Suppressor macrophage treated with lipopolysaccharide for 4 hours (primary cell): ENCODE results near the gene YIF1B.
"Not testable (repeated sequence)": the region's sequence is repeated elsewhere in the genome, so short reads cannot be mapped to it uniquely, and the experiment has no call there.

Source experiments
- DNase-seq: peaks from one replicate; pipeline ENCODE4 v3.0.0-alpha.2; 2020

Gene YIF1B

DNA sequence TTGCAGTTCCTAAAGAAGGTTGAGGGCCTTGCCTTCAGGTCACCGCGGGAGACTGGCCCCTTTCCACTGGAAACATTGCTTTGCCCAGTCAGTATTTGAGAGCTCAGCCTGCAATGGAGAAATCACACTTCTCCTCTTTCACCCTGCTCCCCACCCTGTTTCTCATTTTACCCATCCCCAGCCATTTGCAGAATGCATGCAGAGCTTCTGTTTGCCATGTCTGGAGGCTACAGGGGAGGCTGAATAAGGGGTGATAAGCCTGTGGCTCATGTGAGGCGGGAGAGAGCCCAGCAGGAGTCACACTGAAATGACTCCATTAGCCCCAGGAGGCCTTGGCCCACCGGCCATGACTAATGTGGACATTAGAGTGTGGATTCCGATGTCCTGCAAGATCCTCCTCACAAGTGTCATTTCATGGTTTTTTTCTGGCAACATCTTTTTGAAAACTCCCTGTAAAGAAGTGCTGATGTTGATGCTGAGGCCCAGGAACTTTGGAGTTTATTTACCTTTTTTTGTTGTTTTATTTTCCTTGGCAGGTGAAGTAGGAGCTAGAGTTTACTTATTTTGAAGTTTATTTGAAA is 45.1 kb downstream of the YIF1B start:
- DNase-seq, result no peak

DNA sequence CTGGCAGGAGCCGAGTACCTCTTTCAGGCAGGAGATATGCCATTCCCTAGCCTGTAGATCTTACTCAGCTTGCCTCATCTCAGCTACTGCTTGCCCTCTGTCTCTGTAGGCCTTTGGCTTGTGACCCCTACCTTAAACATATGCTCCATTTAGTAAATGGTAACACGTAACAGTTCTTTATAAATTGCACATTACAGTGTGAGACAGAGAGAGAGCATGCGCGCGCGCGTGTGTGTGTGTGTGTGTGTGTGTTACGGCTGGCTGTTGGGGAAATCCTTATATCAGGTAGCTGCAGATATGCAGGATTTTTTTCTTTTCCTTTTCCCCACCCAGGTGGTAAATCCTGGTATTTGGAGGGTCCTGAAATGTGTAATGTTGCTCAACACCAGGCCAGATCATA is 47.2 kb downstream of the YIF1B start:
- no peak for DNase-seq

DNA sequence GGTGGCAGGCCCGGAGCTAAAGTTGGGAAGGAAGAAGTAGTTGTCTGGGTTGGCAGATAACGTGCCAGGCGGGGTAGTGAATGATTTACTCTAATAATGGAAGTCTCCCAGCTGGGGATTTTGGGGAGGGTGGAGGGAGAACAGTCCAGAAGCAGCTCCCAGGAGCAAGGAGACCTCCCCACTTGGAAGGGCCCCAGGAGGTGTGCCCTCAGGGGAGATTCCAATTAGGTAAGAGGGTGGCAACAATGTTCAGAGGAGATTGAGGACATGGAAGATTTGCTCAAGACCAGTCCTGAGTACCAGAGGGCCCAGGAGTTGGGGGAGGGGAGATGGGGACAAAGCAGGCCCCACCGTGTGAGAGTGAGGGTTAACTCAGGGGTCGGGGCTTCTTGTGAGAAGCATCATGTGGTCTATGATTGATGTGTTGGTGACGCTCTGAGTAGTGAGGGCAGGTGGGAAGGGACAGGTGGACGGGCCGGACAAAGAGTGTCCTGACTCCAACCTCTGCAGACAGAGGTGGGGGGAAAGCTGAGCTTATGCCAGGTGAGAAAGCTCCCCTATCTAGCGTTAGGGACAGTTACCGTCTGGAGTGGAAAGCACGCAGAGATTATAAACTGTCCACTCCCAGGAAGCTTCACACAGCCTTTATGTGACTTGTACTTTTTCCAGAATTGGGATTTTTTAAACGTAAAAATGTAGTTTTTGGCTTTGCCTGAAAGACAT is 47.8 kb downstream of the YIF1B start:
- no peak for DNase-seq

DNA sequence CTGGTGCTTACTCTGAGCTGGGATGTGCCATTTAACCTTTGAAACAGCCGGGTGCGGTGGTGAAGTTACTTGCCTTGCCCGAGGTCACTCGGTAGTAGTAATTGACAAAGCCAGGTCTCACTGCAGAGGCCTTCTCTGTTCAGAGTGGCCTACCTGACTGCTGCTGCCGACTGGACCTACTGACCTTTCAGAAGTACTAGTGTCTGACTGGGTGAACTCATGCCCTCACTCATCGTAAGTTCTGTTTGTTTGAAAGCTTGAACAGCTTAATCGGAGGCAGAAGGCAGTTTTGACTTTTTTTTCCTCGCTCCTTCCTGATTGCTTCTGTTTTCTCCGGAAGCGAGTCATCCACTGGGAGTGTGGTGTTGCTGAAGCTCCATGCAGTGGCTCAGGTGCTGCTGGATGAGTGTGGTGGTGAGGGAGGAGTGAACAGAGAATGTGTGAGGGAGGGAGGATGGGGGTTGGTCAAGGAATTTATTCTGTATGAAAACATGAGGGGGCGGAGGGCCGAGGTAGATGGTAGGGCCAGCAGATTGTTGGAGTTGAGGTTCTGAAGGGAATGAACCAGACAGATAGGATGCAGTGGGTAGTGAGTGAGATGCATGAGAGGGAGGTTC is 48.7 kb downstream of the YIF1B start:
- no peak for DNase-seq

DNA sequence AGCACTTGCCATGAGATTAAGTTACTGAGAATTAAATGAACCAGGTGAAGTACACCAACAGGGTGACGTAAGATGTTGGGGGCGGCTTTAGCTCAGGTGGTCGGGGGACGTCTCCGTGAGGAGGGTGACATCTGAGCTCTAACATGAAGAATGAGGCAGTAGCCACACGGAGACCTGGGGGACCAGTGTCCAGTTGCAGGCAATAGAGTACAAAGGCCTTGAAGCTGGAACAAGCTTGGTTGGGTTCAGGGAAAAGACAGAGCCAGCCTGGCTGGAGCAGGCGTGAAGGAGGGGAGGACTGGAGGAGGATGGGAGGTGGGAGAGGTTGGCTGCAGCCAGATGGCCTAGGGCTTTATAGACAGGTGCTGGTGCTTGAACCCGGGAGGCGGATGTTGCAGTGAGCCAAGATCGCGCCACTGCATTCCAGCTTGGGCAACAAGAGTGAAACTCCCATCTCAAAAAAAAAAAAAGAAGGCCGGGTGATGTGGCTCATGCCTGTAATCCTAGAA is 49.8 kb downstream of the YIF1B start:
- DNase-seq, result no peak

DNA sequence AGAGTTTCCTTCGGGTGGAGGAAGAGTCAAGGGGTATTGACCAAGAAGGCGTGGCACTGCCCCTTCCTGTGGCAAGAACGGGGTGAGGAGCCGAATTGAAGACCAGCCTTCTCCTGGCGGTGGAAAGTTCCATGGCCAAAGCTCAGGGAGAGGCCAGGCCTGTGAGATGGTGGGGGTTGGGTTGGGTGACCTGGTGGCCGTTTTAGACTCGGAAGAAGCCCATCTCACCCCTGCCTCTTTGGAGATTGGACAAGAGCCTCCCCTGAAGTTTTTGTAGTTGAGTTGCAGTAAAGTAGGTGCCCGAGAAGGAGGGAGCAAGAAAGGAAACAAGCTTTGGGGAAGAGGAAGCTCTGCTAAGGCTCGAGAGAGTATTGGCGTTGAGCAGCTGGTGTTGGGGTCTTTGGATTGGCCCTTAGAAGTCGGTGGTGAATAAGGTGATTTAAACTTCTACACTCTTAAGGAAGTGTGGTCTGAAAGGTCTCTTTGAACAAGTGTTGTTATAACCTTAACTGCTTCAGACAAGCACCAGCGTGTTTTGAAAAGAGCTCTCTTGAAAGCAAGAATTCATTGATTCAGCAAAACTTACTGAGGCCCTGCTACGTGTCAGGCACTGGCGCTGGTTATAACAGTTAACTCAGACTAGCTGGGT is 50.4 kb downstream of the YIF1B start:
- DNase-seq, result no peak

DNA sequence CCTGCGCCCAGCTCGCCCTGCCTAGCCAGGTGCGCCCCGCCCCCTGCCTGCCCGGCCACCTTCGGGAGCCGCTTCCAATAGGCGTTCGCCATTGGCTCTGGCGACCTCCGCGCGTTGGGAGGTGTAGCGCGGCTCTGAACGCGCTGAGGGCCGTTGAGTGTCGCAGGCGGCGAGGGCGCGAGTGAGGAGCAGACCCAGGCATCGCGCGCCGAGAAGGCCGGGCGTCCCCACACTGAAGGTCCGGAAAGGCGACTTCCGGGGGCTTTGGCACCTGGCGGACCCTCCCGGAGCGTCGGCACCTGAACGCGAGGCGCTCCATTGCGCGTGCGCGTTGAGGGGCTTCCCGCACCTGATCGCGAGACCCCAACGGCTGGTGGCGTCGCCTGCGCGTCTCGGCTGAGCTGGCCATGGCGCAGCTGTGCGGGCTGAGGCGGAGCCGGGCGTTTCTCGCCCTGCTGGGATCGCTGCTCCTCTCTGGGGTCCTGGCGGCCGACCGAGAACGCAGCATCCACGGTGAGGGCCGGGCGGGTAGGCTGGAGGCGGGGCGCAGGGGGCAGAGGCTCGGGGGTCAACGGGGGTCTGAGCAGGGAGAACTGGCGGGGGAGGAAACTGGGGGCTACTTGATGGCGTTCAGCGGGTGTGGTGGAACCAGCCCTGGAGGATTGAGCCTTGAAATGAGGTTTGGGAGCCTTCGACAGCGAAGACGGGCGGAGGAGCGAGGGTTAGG is 51.1 kb downstream of the YIF1B start, which contains the start of gene SPINT2:
TSS of gene SPINT2 (plus strand) at position 88 of the 727 bp plus-strand sequence. CDS start at position 408, 320 bp downstream.
- peak; percentile 13 for DNase-seq

DNA sequence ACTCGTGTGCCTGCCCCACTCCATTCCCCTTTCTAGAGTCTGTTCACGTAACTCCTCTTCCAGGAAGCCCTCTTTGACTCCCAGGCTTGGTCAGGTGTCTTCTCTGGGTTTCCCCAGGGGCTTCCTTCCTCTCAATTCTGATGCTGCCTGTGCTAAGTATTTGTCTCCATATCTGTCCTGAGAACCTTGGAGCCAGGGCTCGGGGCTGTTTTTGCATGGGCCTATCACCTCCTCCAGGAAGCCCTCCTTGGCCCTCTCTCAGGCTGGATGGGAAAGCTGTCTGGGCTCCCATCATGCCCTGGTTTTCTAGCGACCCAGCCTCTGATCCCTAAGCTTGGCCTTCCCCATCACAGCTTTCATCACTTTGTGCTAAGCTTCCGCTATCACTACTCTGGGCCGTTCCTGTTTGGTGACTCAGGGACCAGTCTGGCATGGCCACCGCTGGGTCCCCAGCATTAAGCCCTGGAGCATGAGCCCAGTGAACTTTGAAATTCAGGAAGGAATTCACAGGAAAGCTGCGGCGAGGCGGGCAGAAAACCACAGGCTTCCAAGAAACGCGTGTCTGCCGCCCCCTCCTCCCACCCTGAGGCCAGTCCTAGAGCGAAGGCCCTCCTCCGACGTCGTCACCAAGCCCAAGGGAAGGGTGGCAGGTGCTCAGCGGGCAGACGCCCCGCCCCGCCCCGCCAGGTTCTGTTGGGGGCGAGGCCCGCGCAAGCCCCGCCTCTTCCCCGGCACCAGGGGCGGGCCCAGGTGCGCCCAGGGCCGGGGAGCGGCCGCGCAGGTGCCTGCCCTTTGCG is 51.9 kb downstream of the YIF1B start:
- peak; percentile 85 for DNase-seq

DNA sequence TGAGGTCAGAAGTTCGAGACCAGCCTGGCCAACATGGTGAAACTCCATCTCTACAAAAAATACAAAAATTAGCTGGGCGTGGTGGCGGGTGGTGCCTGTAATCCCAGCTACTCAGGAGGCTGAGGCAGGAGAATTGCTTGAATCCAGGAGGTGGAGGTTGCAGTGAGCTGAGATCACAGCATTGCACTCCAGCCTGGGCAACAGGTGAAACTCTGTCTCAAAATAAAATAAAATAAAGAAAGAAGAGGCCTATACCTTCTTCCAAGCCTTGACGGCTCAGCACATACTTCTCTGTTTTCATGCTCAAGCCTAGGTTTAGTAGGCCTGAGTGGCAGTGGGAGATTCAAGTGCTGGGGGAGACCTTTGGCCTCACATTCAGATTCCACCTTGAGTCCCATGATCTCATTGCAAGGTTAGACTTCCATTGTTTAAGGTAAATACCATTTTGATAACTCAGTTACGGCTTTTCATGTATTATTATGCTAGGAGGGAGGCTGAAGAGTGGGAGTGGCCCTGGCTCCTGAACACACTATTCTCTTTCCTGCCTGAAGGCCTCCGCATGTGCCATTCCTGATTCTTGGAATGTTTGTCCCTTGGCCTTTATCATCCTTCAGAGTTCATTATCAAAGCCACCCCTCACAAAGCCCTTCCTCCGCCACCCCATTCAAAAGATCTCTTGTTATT is 53.0 kb downstream of the YIF1B start:
- DNase-seq, result no peak

DNA sequence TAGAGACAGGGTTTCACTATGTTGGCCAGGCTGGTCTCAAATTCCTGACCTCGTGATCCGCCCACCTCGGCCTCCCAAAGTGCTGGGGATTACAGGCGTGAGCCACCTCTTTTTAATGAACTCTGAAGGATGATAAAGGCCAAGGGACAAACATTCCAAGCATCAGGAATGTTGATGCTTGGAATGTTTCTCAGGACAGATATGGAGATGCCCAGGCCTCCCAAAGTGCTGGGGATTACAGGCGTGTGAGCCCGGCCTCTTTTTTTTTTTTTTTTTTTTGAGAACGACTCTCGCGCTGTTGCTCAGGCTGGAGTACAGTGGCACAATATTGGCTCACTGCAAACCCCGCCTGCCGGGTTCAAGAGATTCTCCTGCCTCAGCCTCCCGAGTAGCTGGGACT is 53.8 kb downstream of the YIF1B start:
- not testable (repeated sequence) for DNase-seq

DNA sequence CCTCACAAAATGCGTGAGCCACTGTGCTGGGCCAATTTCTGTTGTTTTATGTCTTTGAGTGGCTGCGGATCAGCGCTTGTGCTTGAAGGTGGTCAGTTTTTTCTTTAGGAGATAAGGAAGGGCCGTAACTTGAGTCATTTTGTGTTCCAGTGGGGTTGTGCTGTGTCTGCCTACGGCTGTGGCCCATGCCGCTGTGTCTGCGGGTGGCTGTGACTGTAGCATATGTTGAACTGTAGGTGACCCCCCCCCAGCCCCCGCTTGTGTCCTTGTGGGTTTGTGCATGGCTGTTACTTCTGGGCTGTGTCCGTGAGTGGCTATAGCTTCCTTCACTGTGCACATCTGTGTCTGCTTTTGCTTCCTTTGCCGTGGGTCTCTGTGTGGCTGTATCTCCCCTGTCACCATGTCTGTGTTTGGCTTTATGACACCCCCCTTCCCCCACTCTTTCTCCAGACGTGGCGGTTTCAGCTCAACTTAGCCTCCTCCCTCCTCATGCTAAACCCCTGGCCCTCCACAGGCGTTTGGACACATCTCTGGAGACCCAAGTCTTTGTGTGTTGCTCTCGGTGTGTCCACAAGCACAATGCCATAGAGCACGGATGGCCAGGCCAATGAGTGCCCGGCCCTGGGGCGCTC is 60.2 kb downstream of the YIF1B start:
- DNase-seq, result no peak

DNA sequence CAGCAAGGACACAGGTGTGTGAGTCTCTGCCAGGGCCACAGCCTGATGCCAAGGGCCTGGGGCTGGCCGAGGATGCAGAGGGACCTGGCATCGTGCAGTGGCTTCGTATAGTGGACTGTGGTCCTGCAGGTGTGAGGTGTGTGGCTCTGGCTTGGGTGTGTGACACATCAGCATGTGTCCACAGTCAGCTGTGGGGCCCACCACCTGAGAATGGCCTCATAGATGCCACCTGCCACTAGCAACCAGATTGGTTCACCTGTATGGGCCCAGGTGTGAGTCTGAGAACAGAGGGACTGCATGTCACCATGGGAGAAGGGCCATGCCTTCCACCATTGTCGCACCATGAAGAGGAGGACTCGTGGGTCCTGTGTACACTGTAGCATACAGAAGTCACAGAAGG is 62.0 kb downstream of the YIF1B start:
- DNase-seq, result no peak
